Pancreas (tissue), 10 donors: ENCODE data around the gene TMEM272. TPM values are rescaled to one million over a fixed set of nuclear protein-coding genes. Genes with fewer than 3 reads are reported as not detected.

ENCODE experiments used
- ATAC-seq, 4 donors: fragments of 200-7000 bp; cut with Tn5 transposase; one replicate each; pipeline versions ENCODE4 v1.8.0 to v1.9.1; 2020; ENCODE audit warnings: mild to moderate bottlenecking in 4 of 4, moderate library complexity in 4 of 4
- DNase-seq, 6 donors: peaks; one replicate each; pipeline ENCODE4 v3.0.0-alpha.2; 2020
- FAIRE-seq: peaks from 2 replicates; lab custom pipeline; 2012; peaks lifted over from hg19 to GRCh38; lab: Jason Lieb, UNC
- H3K27ac ChIP-seq, 4 donors: fragments of 200-600 bp; sonication (generic); 1 replicate in 3 of 4; 2 replicates in 1 of 4; pipeline versions ENCODE4 v1.5.0 to v1.8.0; 2020
- H3K27me3 ChIP-seq, 4 donors: fragments of 200-600 bp; one replicate each; pipeline ENCODE4 v1.8.0; 2021
- H3K36me3 ChIP-seq, 3 donors: fragments of 200-600 bp; sonication (generic) in 1 of 3; one replicate each; pipeline versions ENCODE4 v1.5.0 to v1.8.0; 2020 to 2021
- H3K4me1 ChIP-seq, 3 donors: fragments of 200-600 bp; one replicate each; pipeline ENCODE4 v1.8.0; 2021
- H3K4me3 ChIP-seq, 4 donors: fragments of 200-600 bp; sonication (generic) in 2 of 4; one replicate each; pipeline versions ENCODE4 v1.5.0 to v1.8.0; 2020 to 2021
- H3K9me3 ChIP-seq, 4 donors: fragments of 200-600 bp; one replicate each; pipeline ENCODE4 v1.8.0; 2021
- WGBS, 2 donors: extraction: QIAGEN DNeasy Blood & Tissue Kit; methylation state at CpG; one replicate each; pipeline ENCODE4 v1.1.7; 2013; 5-methylcytosine and 5-hydroxymethylcytosine counted together
- intact Hi-C, 3 donors: fragments of 100-400 bp; cut with DNase I; formaldehyde crosslinking; loops; one replicate each; pipeline versions ENCODE4 v1.11.1 to v1.14.2; 2022
- polyA plus RNA-seq, 2 donors: library from polyadenylated mRNA; stranded (reverse); fragments of 200-250 nt; gene quantifications; one replicate each; pipeline ENCODE4 v1.2.3, GENCODE V29; 2013
- total RNA-seq, 6 donors: library from RNA; stranded (reverse); fragmentation: NEBNext Ultra II Directional in 4 of 6; extraction: Animal tissue kit (Norgen Biotek cat#: 25700) in 4 of 6; gene quantifications; one replicate each; pipeline versions ENCODE4 v1.2.1 to v1.2.4, GENCODE V29; 2021 to 2023
- TF ChIP-seq, protein P1 (sequence below), 4 donors: fragments of 200-600 bp; sonication (generic) in 3 of 4; IDR thresholded peaks; one replicate each; pipeline versions ENCODE4 v1.5.0 to v1.8.0; 2021; ENCODE audit warnings: antibody characterized with exemption in 4 of 4
- donor health status: healthy with polysubstance abuse.
- donor health status: DM: no; HTN: no; CAD: no; lungs with moderate emphysema.
- donor health status: DM: no; HTN: no; CAD: no.
- donor health status: control.
- donor health status: control.
- donor health status: Bipolar disorder and iron deficiency.
- donor health status: DM: yes; HTN: yes; CAD: no.
- donor health status: DM: no; HTN: no; CAD: no.
- donor health status: DM: no; HTN: no; CAD: no.
- donor health status: DM: yes; HTN: yes; CAD: no.

The TMEM272 gene
- total and polyA plus RNA-seq, 8 donors = 0.04 to 0.16 (median 0.09) TPM; not detected in 3

DNA sequence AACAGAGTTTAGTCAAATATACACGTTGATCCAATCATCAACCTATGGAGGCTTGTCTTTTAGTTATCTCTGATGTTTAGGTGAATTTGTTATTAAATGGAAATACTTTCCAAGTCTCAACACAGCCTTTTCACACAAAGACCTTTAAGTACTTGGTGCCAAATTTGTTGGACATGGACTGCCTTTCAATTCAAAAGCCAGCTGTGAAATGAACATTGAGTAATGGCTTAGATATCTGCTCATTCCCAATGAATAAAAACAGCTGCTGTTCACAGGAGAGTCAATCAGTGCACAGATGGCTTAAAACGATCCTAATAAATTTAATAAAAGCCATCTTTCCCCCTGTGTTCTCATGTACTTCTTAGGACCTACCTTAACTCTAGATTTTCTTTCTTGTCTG lies 21.1 kb downstream of the TMEM272 start:
- no peak for ATAC-seq
- Histone ChIP-seq H3K27me3 (no peaks in the 10 kb centered on the region), H3K27ac (no peak overlapping the region), H3K4me3 (no peak overlapping the region), H3K4me1 (no peaks in the 10 kb centered on the region), H3K9me3 (no peaks in the 10 kb centered on the region), H3K36me3 (no peaks in the 10 kb centered on the region)
- no peak for DNase-seq
- TF ChIP-seq, protein P1, sequence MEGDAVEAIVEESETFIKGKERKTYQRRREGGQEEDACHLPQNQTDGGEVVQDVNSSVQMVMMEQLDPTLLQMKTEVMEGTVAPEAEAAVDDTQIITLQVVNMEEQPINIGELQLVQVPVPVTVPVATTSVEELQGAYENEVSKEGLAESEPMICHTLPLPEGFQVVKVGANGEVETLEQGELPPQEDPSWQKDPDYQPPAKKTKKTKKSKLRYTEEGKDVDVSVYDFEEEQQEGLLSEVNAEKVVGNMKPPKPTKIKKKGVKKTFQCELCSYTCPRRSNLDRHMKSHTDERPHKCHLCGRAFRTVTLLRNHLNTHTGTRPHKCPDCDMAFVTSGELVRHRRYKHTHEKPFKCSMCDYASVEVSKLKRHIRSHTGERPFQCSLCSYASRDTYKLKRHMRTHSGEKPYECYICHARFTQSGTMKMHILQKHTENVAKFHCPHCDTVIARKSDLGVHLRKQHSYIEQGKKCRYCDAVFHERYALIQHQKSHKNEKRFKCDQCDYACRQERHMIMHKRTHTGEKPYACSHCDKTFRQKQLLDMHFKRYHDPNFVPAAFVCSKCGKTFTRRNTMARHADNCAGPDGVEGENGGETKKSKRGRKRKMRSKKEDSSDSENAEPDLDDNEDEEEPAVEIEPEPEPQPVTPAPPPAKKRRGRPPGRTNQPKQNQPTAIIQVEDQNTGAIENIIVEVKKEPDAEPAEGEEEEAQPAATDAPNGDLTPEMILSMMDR (IDR thresholded peaks at IDR 0.05) = no peak
- intact Hi-C loops = no loop called here
- 55 to 69% methylated on average over 2 of the region's 2 CpGs for WGBS, 2 donors
- FAIRE-seq = no peak

GRCh38 chr13:51823359-51823758 lies 21.6 kb downstream of the TMEM272 start:
- DNase-seq (no peak), ATAC-seq (no peak), FAIRE-seq (no peak)
- intact Hi-C loops = no loop called here
- H3K27me3 ChIP-seq = no peaks in the 10 kb centered on the region
- H3K36me3 ChIP-seq = no peaks in the 10 kb centered on the region
- TF ChIP-seq, protein P1 (IDR thresholded peaks at IDR 0.05) = no peak
- H3K27ac ChIP-seq = no peak overlapping the region
- no peaks in the 10 kb centered on the region for H3K4me1 ChIP-seq
- 84 to 93% methylated on average over 2 of the region's 2 CpGs for WGBS, 2 donors
- H3K9me3 ChIP-seq = no peaks in the 10 kb centered on the region
- H3K4me3 ChIP-seq = no peak overlapping the region

- H3K27ac ChIP-seq = no peak overlapping the region
- no peaks in the 10 kb centered on the region for H3K9me3 ChIP-seq
- TF ChIP-seq, protein P1 (IDR thresholded peaks at IDR 0.05) = no peak
- no peaks in the 10 kb centered on the region for H3K27me3 ChIP-seq
- H3K4me3 ChIP-seq = no peak overlapping the region
- intact Hi-C loops = no loop called here
- ATAC-seq (no peak), DNase-seq (no peak), FAIRE-seq (no peak)
- H3K4me1 ChIP-seq = no peaks in the 10 kb centered on the region
- WGBS, 2 donors = 82 to 87% methylated on average over 13 of the region's 13 CpGs
- H3K36me3 ChIP-seq = no peaks in the 10 kb centered on the region
These were observed 22.7 kb downstream of the TMEM272 start for GRCh38 chr13:51822106-51822815.

- Histone ChIP-seq H3K4me3 (no peak overlapping the region), H3K9me3 (no peaks in the 10 kb centered on the region), H3K27ac (no peak overlapping the region), H3K27me3 (no peaks in the 10 kb centered on the region), H3K36me3 (no peaks in the 10 kb centered on the region), H3K4me1 (no peaks in the 10 kb centered on the region)
- no peak for FAIRE-seq
- DNase-seq = no peak
- intact Hi-C loops = no loop called here
- WGBS, 2 donors = 74 to 81% methylated on average over 2 of the region's 2 CpGs
- peak in 1 of 4 donors; percentile 44 for ATAC-seq
- TF ChIP-seq, protein P1 (IDR thresholded peaks at IDR 0.05) = no peak
These were observed 23.4 kb downstream of the TMEM272 start for GRCh38 chr13:51821606-51822005.

- TF ChIP-seq, protein P1 (IDR thresholded peaks at IDR 0.05) = no peak
- intact Hi-C loops = no loop called here
- Histone ChIP-seq H3K36me3 (no peaks in the 10 kb centered on the region), H3K27ac (no peak overlapping the region), H3K9me3 (no peaks in the 10 kb centered on the region), H3K27me3 (no peaks in the 10 kb centered on the region), H3K4me1 (peaks cover 0 to 7% (median 6%) of the 10 kb centered on the region in 3 donors), H3K4me3 (no peak overlapping the region)
- FAIRE-seq (no peak), DNase-seq (no peak), ATAC-seq (no peak)
- WGBS, 2 donors = 70 to 73% methylated on average over 4 of the region's 4 CpGs
These were observed 24.9 kb downstream of the TMEM272 start for GRCh38 chr13:51820016-51820597.
